ENCODE measurements around the gene C1orf105.

DNA sequence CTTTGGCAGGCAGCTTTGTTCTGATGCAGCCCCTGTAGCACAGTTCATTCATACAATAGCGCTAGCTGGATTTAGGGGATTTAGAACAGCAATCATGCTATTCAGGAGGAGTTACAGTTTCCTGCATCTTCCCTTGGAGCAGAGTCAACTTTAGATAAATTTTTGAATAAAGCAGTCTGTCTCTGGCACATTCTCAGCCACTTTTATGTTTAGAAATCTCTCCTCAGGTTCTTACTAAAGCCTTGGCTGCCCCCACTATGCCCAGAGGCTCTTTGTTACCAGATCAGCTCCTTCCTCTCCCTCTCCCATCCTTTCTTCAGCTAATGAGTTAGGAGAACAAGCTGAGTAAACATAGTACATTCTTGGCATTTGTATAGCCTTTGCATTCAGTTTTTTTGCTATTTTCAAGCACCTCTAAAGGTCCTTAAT is 40.4 kb downstream of the C1orf105 start:
- TF ChIP-seq, protein P1, sequence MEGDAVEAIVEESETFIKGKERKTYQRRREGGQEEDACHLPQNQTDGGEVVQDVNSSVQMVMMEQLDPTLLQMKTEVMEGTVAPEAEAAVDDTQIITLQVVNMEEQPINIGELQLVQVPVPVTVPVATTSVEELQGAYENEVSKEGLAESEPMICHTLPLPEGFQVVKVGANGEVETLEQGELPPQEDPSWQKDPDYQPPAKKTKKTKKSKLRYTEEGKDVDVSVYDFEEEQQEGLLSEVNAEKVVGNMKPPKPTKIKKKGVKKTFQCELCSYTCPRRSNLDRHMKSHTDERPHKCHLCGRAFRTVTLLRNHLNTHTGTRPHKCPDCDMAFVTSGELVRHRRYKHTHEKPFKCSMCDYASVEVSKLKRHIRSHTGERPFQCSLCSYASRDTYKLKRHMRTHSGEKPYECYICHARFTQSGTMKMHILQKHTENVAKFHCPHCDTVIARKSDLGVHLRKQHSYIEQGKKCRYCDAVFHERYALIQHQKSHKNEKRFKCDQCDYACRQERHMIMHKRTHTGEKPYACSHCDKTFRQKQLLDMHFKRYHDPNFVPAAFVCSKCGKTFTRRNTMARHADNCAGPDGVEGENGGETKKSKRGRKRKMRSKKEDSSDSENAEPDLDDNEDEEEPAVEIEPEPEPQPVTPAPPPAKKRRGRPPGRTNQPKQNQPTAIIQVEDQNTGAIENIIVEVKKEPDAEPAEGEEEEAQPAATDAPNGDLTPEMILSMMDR (IDR thresholded peaks at IDR 0.05), result no peak
- no peak for TF ChIP-seq POLR2A (IDR thresholded peaks at IDR 0.05)
